ENCODE measurements around the gene PRPH.

DNA sequence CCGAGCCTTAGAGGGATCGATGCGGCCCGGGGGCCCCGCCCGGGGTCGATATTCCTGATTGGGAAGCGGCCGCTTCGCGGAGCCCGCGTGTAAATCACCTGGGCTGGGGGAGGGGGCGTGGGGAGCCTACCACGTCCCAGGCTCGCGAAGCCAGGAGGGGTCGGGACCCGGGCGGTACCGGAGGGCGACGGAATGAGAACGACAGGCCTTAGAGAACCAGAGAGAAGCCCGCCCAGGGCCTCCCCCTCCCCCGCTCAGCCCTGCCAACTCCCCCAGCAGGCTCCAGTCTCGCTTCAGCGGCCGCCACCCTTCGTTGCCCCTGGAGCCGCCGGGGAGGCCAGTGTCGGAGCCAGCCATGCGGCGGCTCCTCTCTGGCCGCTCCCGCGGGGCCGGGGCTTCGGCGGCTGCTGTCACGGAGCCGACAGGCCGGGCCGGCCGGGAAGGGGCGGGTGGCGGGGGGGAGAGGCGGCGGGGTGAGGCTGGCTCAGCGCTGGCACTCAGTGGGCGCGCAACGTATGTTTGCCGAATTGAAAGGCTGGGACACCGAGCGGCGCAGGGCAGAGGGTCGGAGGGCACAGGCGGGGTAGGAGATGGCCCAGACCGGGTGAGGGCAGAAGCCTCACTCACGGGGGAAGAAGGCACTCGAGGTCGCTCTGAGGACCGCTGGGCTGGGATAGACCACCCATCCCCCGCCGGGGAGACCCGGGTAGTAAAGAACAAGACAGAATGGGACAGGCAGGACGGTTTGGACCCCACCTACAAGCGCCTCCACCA lies 50.3 kb downstream of the PRPH start:
- TF ChIP-seq ZNF121 (CRISPR knock-in tag; conservative IDR thresholded peaks at IDR 0.05) (no peak), MAZ (CRISPR knock-in tag; conservative IDR thresholded peaks at IDR 0.05 in 1 of 2, IDR thresholded peaks at IDR 0.05 in 1 of 2) (no peak), CEBPB (tag; IDR thresholded peaks at IDR 0.05) (no peak), ATF7 (IDR thresholded peaks at IDR 0.05) (no peak), JUN (IDR thresholded peaks at IDR 0.05; ENCODE audit: borderline replicate concordance, low read depth, low read length) (no peak), JUN (CRISPR knock-in tag; IDR thresholded peaks at IDR 0.05; ENCODE audit: borderline replicate concordance) (no peak), ZFX (CRISPR knock-in tag; IDR thresholded peaks at IDR 0.05) (no peak), ZNF41 (CRISPR knock-in tag; conservative IDR thresholded peaks at IDR 0.05) (no peak), FOXM1 (IDR thresholded peaks at IDR 0.05; ENCODE audit: low read depth) (no peak), FOXM1 (CRISPR knock-in tag; IDR thresholded peaks at IDR 0.05; ENCODE audit: low read depth) (no peak), ETV1 (tag; conservative IDR thresholded peaks at IDR 0.05; ENCODE audit: low read depth) (no peak), TBP (optimal IDR thresholded peaks at IDR 0.05; ENCODE audit: low read depth, low read length) (no peak)
- TF ChIP-seq, protein P1, sequence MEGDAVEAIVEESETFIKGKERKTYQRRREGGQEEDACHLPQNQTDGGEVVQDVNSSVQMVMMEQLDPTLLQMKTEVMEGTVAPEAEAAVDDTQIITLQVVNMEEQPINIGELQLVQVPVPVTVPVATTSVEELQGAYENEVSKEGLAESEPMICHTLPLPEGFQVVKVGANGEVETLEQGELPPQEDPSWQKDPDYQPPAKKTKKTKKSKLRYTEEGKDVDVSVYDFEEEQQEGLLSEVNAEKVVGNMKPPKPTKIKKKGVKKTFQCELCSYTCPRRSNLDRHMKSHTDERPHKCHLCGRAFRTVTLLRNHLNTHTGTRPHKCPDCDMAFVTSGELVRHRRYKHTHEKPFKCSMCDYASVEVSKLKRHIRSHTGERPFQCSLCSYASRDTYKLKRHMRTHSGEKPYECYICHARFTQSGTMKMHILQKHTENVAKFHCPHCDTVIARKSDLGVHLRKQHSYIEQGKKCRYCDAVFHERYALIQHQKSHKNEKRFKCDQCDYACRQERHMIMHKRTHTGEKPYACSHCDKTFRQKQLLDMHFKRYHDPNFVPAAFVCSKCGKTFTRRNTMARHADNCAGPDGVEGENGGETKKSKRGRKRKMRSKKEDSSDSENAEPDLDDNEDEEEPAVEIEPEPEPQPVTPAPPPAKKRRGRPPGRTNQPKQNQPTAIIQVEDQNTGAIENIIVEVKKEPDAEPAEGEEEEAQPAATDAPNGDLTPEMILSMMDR (IDR thresholded peaks at IDR 0.05 in 2 of 3, conservative IDR thresholded peaks at IDR 0.05 in 1 of 3; ENCODE audit: insufficient read depth in 2 of 3, low read depth in 1 of 3, low read length in 3 of 3), result no peak
- TF ChIP-seq, protein P2, sequence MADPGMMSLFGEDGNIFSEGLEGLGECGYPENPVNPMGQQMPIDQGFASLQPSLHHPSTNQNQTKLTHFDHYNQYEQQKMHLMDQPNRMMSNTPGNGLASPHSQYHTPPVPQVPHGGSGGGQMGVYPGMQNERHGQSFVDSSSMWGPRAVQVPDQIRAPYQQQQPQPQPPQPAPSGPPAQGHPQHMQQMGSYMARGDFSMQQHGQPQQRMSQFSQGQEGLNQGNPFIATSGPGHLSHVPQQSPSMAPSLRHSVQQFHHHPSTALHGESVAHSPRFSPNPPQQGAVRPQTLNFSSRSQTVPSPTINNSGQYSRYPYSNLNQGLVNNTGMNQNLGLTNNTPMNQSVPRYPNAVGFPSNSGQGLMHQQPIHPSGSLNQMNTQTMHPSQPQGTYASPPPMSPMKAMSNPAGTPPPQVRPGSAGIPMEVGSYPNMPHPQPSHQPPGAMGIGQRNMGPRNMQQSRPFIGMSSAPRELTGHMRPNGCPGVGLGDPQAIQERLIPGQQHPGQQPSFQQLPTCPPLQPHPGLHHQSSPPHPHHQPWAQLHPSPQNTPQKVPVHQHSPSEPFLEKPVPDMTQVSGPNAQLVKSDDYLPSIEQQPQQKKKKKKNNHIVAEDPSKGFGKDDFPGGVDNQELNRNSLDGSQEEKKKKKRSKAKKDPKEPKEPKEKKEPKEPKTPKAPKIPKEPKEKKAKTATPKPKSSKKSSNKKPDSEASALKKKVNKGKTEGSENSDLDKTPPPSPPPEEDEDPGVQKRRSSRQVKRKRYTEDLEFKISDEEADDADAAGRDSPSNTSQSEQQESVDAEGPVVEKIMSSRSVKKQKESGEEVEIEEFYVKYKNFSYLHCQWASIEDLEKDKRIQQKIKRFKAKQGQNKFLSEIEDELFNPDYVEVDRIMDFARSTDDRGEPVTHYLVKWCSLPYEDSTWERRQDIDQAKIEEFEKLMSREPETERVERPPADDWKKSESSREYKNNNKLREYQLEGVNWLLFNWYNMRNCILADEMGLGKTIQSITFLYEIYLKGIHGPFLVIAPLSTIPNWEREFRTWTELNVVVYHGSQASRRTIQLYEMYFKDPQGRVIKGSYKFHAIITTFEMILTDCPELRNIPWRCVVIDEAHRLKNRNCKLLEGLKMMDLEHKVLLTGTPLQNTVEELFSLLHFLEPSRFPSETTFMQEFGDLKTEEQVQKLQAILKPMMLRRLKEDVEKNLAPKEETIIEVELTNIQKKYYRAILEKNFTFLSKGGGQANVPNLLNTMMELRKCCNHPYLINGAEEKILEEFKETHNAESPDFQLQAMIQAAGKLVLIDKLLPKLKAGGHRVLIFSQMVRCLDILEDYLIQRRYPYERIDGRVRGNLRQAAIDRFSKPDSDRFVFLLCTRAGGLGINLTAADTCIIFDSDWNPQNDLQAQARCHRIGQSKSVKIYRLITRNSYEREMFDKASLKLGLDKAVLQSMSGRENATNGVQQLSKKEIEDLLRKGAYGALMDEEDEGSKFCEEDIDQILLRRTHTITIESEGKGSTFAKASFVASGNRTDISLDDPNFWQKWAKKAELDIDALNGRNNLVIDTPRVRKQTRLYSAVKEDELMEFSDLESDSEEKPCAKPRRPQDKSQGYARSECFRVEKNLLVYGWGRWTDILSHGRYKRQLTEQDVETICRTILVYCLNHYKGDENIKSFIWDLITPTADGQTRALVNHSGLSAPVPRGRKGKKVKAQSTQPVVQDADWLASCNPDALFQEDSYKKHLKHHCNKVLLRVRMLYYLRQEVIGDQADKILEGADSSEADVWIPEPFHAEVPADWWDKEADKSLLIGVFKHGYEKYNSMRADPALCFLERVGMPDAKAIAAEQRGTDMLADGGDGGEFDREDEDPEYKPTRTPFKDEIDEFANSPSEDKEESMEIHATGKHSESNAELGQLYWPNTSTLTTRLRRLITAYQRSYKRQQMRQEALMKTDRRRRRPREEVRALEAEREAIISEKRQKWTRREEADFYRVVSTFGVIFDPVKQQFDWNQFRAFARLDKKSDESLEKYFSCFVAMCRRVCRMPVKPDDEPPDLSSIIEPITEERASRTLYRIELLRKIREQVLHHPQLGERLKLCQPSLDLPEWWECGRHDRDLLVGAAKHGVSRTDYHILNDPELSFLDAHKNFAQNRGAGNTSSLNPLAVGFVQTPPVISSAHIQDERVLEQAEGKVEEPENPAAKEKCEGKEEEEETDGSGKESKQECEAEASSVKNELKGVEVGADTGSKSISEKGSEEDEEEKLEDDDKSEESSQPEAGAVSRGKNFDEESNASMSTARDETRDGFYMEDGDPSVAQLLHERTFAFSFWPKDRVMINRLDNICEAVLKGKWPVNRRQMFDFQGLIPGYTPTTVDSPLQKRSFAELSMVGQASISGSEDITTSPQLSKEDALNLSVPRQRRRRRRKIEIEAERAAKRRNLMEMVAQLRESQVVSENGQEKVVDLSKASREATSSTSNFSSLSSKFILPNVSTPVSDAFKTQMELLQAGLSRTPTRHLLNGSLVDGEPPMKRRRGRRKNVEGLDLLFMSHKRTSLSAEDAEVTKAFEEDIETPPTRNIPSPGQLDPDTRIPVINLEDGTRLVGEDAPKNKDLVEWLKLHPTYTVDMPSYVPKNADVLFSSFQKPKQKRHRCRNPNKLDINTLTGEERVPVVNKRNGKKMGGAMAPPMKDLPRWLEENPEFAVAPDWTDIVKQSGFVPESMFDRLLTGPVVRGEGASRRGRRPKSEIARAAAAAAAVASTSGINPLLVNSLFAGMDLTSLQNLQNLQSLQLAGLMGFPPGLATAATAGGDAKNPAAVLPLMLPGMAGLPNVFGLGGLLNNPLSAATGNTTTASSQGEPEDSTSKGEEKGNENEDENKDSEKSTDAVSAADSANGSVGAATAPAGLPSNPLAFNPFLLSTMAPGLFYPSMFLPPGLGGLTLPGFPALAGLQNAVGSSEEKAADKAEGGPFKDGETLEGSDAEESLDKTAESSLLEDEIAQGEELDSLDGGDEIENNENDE (IDR thresholded peaks at IDR 0.05; ENCODE audit: low read depth, low read length), result no peak

Data from K562 (cell line).